Measurements from ENCODE around the gene MAPRE3.
"Not testable (repeated sequence)": the region's sequence is repeated elsewhere in the genome, so short reads cannot be mapped to it uniquely, and the experiment has no call there.

Gene MAPRE3

GRCh38 chr2:27073782-27074181 lies 103.3 kb downstream of the MAPRE3 start:
- no peak for DNase-seq

- peak; percentile 28 for DNase-seq
Observed at GRCh38 chr2:27074738-27075565, 104.5 kb downstream of the MAPRE3 start.

GRCh38 chr2:27075566-27075871 lies 105.1 kb downstream of the MAPRE3 start:
- not testable (repeated sequence) for DNase-seq

- DNase-seq: no peak
Observed at GRCh38 chr2:27076323-27076722, 105.9 kb downstream of the MAPRE3 start.
